B cell (primary cell): ENCODE measurements around the gene AMACR. TPM values are rescaled to one million over a fixed set of nuclear protein-coding genes. Genes with fewer than 3 reads are reported as not detected.

ENCODE experiments used
- ATAC-seq: fragments of 200-7000 bp; cut with Tn5 transposase; one replicate; pipeline ENCODE4 v1.10.0; 2021; ENCODE audit warnings: low read depth, mild to moderate bottlenecking, moderate number of reproducible peaks, moderate library complexity
- CTCF ChIA-PET: fragments of 350-600 bp; sonication (Branson Sonifier 250); formaldehyde crosslinking; loops from one replicate; lab custom pipeline; 2021; ENCODE audit warnings: antibody characterized with exemption, inconsistent platforms; lab: Charles Lee
- POLR2A ChIA-PET: fragments of 350-600 bp; sonication (Branson Sonifier 250); formaldehyde crosslinking; loops from one replicate; lab custom pipeline; 2021; ENCODE audit warnings: antibody characterized with exemption; lab: Charles Lee
- DNase-seq: peaks from one replicate; pipeline ENCODE4 v3.0.0; 2013
- H2AFZ ChIP-seq: 2 replicates; pipeline ENCODE4 v1.6.1; 2012; ENCODE audit warnings: mild to moderate bottlenecking, low read depth, low read length; ENCODE audit not compliant: insufficient read depth, poor library complexity, severe bottlenecking
- H3K27ac ChIP-seq, 2 donors: 1 replicate in 1 of 2; 2 replicates in 1 of 2; pipeline ENCODE4 v1.5.1; 2012 to 2013; ENCODE audit warnings: low read length in 2 of 2, mild to moderate bottlenecking in 2 of 2, moderate library complexity in 1 of 2
- H3K27me3 ChIP-seq, 4 experiments: fragments of 200-600 bp in 1 of 4; sonication (generic) in 1 of 4; replicated peaks in 1 of 4; 1 replicate in 2 of 4; 2 replicates in 2 of 4; pipeline versions ENCODE4 v1.6.1 to v1.7.0; 2013 to 2016; ENCODE audit warnings: low read length in 3 of 4, mild to moderate bottlenecking in 2 of 4, mixed read lengths in 1 of 4, moderate library complexity in 1 of 4; ENCODE audit not compliant: insufficient read depth in 4 of 4, control insufficient read depth in 3 of 4; ENCODE audit errors: control extremely low read depth in 1 of 4
- H3K36me3 ChIP-seq, 2 experiments: replicated peaks in 1 of 2; 1 replicate in 1 of 2; 2 replicates in 1 of 2; pipeline versions ENCODE4 v1.6.1 to v1.7.1; 2013; ENCODE audit warnings: low read length in 1 of 2; ENCODE audit not compliant: insufficient read depth in 2 of 2, control insufficient read depth in 1 of 2; ENCODE audit errors: control extremely low read depth in 1 of 2, extremely low read depth in 1 of 2
- H3K4me1 ChIP-seq, 2 donors: fragments of 200-600 bp in 1 of 2; sonication (generic) in 1 of 2; 1 replicate in 1 of 2; 2 replicates in 1 of 2; pipeline versions ENCODE4 v1.5.1 to v1.6.1; 2013 to 2017; ENCODE audit warnings: low read length in 2 of 2; ENCODE audit not compliant: control insufficient read depth in 2 of 2, insufficient read depth in 2 of 2
- H3K4me2 ChIP-seq: replicated peaks from 2 replicates; pipeline ENCODE3; 2012; ENCODE audit warnings: mild to moderate bottlenecking, low read depth, low read length; ENCODE audit not compliant: poor library complexity, severe bottlenecking
- H3K4me3 ChIP-seq, 5 experiments: fragments of 200-600 bp in 1 of 5; sonication (generic) in 1 of 5; 1 replicate in 3 of 5; 2 replicates in 2 of 5; pipeline versions ENCODE4 v1.5.1 to v1.7.0; 2011 to 2016; ENCODE audit warnings: low read length in 4 of 5, mild to moderate bottlenecking in 4 of 5, low read depth in 2 of 5, control low read depth in 1 of 5, moderate library complexity in 1 of 5; ENCODE audit not compliant: insufficient read depth in 1 of 5; ENCODE audit errors: control extremely low read depth in 1 of 5, extremely low read depth in 1 of 5
- H3K79me2 ChIP-seq: fragments of 200-600 bp; sonication (generic); one replicate; pipeline ENCODE4 v1.6.0; 2016; ENCODE audit warnings: low read length; ENCODE audit not compliant: control insufficient read depth, insufficient read depth
- H3K9ac ChIP-seq: fragments of 200-600 bp; sonication (generic); 2 replicates; pipeline ENCODE4 v1.6.1; 2017; ENCODE audit warnings: mild to moderate bottlenecking, low read length, moderate library complexity
- H3K9me3 ChIP-seq, 3 donors: one replicate each; pipeline versions ENCODE4 v1.6.1 to v1.7.1; 2013; ENCODE audit warnings: low read length in 2 of 3; ENCODE audit not compliant: control insufficient read depth in 2 of 3, insufficient read depth in 1 of 3; ENCODE audit errors: control extremely low read depth in 1 of 3
- H4K20me1 ChIP-seq: 2 replicates; pipeline ENCODE4 v1.6.0; 2012; ENCODE audit warnings: mild to moderate bottlenecking, low read length; ENCODE audit not compliant: insufficient read depth, control insufficient read depth, poor library complexity, severe bottlenecking
- H3K27ac Mint-ChIP-seq: one replicate; pipeline ENCODE4 v1.8.0; 2021; ENCODE audit warnings: mixed read lengths
- H3K27me3 Mint-ChIP-seq: one replicate; pipeline ENCODE4 v1.8.0; 2021; ENCODE audit warnings: mixed read lengths
- H3K4me1 Mint-ChIP-seq: one replicate; pipeline ENCODE4 v1.8.0; 2021; ENCODE audit warnings: mixed read lengths
- H3K4me3 Mint-ChIP-seq: one replicate; pipeline ENCODE4 v1.8.0; 2021; ENCODE audit warnings: mixed read lengths
- H3K9me3 Mint-ChIP-seq: one replicate; pipeline ENCODE4 v1.8.0; 2022; ENCODE audit warnings: mixed read lengths; ENCODE audit not compliant: insufficient read depth
- EZH2 ChIP-seq: IDR thresholded peaks from 2 replicates; pipeline ENCODE4 v1.6.1; 2012; ENCODE audit warnings: borderline replicate concordance, low read depth, mild to moderate bottlenecking, moderate library complexity, low read length; ENCODE audit not compliant: insufficient read depth, poor library complexity, severe bottlenecking
- WGBS: methylation state at CpG from one replicate; pipeline ENCODE4 v1.1.5; 2013; ENCODE audit warnings: missing lambda C conversion rate; ENCODE audit not compliant: insufficient coverage; 5-methylcytosine and 5-hydroxymethylcytosine counted together
- intact Hi-C: fragments of 100-400 bp; cut with micrococcal nuclease; formaldehyde crosslinking; loops from one replicate; pipeline ENCODE4 v1.10.0; 2022
- polyA plus RNA-seq: library from polyadenylated mRNA; depleted of rRNA; stranded (reverse); fragments of >200 nt; gene quantifications from 2 replicates; pipeline ENCODE4 v1.2.3, GENCODE V29; 2012
- total RNA-seq, 2 donors: library from RNA; stranded (reverse); fragments of 120-200 nt in 1 of 2; gene quantifications; 1 replicate in 1 of 2; 2 replicates in 1 of 2; pipeline versions ENCODE4 v1.2.3 to v1.2.4, GENCODE V29; 2013 to 2022
- TF ChIP-seq, protein P1 (sequence below): fragments of 200-600 bp; IDR thresholded peaks from one replicate; pipeline ENCODE4 v1.8.0; 2022; ENCODE audit warnings: antibody characterized with exemption, mild to moderate bottlenecking

AMACR gene
- total and polyA plus RNA-seq, 2 donors (not counting 1 experiment from before 2014, with no cell fraction given): 2.6 to 5.8 TPM

- Histone ChIP-seq H3K4me2 (no peak overlapping the region), H4K20me1 (no peaks in the 10 kb centered on the region), H3K4me1 (no peaks in the 10 kb centered on the region), H3K36me3 (peaks cover 0 to 13% of the 10 kb centered on the region in 2 experiments), H3K79me2 (no peaks in the 10 kb centered on the region), H2AFZ (no peak overlapping the region), H3K27me3 (no peaks in the 10 kb centered on the region), H3K9ac (no peak overlapping the region), H3K9me3 (no peaks in the 10 kb centered on the region), H3K4me3 (no peak overlapping the region), H3K27ac (no peak overlapping the region)
- CTCF ChIA-PET: no interaction called here
- Mint-ChIP-seq H3K27me3 (no peaks in the 10 kb centered on the region), H3K4me3 (no peak overlapping the region), H3K27ac (no peak overlapping the region), H3K9me3 (no peaks in the 10 kb centered on the region), H3K4me1 (no peaks in the 10 kb centered on the region)
- WGBS: 95% methylated on average over 7 of the region's 9 CpGs
- TF ChIP-seq, protein P1, sequence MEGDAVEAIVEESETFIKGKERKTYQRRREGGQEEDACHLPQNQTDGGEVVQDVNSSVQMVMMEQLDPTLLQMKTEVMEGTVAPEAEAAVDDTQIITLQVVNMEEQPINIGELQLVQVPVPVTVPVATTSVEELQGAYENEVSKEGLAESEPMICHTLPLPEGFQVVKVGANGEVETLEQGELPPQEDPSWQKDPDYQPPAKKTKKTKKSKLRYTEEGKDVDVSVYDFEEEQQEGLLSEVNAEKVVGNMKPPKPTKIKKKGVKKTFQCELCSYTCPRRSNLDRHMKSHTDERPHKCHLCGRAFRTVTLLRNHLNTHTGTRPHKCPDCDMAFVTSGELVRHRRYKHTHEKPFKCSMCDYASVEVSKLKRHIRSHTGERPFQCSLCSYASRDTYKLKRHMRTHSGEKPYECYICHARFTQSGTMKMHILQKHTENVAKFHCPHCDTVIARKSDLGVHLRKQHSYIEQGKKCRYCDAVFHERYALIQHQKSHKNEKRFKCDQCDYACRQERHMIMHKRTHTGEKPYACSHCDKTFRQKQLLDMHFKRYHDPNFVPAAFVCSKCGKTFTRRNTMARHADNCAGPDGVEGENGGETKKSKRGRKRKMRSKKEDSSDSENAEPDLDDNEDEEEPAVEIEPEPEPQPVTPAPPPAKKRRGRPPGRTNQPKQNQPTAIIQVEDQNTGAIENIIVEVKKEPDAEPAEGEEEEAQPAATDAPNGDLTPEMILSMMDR: no peak
- no peak for TF ChIP-seq EZH2
- ATAC-seq (no peak), DNase-seq (no peak)
- intact Hi-C loops: no loop called here
- POLR2A ChIA-PET: no interaction called here
These were observed 18.4 kb upstream of the AMACR start for GRCh38 chr5:34026089-34026761.

DNA sequence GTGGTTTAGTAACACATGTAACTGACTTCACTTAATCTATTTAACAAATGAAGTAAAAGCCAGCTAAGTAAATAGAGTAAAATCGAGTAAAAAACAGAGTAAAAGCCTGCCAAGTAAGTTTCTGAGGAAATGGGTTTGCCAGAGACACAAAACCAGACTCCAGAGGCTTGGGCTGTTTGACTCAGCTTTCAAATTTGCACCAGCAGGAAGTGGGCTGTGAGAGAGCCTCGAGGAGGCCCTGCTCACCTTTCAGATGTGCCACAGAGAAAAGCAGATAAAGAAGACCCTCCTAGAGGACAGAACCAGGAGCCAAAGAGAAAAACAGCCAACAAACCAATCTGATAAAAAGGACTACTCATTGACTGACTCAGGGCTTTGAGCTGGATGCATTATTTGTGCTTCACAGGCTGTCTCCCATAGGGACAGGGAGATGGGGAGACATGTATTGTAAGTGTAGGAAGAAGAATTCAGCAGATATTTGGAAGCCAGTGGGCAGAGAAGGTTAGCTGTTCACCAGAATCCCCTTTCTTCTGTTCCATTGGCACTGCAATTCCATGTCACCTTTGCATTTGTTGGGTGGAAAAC, 14.4 kb upstream of the AMACR start:
- no peak overlapping the region for H3K4me3 ChIP-seq
- H3K4me3 Mint-ChIP-seq: no peak overlapping the region
- intact Hi-C loops: no loop called here
- POLR2A ChIA-PET: no interaction called here
- no peak overlapping the region for H3K4me2 ChIP-seq
- H3K79me2 ChIP-seq: no peaks in the 10 kb centered on the region
- no peak overlapping the region for H3K27ac ChIP-seq
- TF ChIP-seq, protein P1: no peak
- TF ChIP-seq EZH2: no peak
- ATAC-seq: no peak
- no peaks in the 10 kb centered on the region for H3K27me3 ChIP-seq
- peaks cover 2 to 26% of the 10 kb centered on the region in 2 experiments for H3K36me3 ChIP-seq
- H3K4me1 Mint-ChIP-seq: no peaks in the 10 kb centered on the region
- H3K27me3 Mint-ChIP-seq: no peaks in the 10 kb centered on the region
- H3K4me1 ChIP-seq: no peaks in the 10 kb centered on the region
- H3K9me3 Mint-ChIP-seq: no peaks in the 10 kb centered on the region
- DNase-seq: no peak
- WGBS: 0% methylated on average over 1 of the region's 2 CpGs
- H3K27ac Mint-ChIP-seq: no peak overlapping the region
- CTCF ChIA-PET: interaction anchor here (1.1 kb wide), 1 partner anchor 11 kb away, joined by 3 read pairs; no protein-coding TSS in a partner anchor
- no peaks in the 10 kb centered on the region for H3K9me3 ChIP-seq
- no peak overlapping the region for H2AFZ ChIP-seq
- H4K20me1 ChIP-seq: no peaks in the 10 kb centered on the region
- H3K9ac ChIP-seq: no peak overlapping the region
